ENCODE measurements around the gene APCDD1. TPM values are rescaled to one million over a fixed set of nuclear protein-coding genes. Genes with fewer than 3 reads are reported as not detected.
"Not testable (repeated sequence)": the region's sequence is repeated elsewhere in the genome, so short reads cannot be mapped to it uniquely, and the experiment has no call there.

Gene APCDD1
- total RNA-seq, 1 donor from 2014 or later: not detected

DNA sequence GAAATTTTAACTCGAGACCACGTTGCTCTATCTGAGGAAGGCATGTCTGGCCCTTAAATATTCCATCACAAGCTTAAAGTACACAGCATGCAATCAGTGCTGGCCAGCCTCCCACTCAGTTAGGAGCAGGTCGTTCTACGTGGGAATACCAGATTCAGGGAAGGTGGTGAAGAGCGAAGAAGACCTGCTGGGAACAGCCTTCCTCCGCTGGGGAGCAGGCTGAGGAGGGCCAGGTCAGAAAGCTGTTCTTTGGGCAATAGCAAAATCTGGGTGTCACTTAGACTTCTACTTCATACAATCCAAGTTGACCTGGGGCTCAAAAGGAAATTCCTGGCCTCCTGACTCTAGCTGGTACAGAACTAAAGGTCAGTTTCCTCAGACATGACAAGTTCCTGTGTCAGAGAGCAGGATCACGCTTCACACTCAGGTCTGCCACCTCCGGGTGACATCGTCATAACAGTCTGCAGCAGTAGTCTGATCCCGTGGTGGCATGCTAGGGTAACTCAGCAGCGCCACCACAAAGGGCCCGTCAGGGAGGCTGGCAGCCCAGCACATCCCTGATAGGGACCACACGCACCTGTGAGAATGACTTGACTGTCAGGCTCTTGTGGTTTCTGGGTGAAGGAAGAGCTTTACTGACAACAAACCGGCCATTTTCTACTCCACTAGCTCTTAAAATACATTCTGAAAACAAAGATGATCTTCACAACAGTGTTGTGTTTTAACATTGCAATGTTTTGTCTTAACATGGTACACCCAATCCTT is 36.1 kb downstream of the APCDD1 start:
- DNase-seq (ENCODE audit: low read depth in 2 of 2): peak; percentile 10

DNA sequence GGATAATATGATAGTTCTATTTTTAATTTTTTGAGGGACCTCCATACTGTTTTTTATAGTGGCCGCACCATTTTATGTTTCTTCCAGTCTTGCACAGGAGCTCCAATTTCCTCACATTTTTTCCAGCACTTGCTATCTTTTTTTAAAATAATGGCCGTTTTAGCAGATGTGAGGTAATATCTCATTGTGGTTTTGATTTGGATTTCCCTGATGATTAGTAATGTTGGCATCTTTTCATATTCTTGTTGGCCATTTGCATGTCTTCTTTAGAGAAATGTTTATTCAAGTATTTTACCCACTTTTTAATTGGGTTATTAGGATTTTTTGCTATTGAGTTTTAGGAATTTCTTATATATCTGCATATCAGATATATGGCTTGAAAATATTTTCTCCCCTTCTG is 41.5 kb downstream of the APCDD1 start:
- no peak for DNase-seq (ENCODE audit: low read depth in 2 of 2)

DNA sequence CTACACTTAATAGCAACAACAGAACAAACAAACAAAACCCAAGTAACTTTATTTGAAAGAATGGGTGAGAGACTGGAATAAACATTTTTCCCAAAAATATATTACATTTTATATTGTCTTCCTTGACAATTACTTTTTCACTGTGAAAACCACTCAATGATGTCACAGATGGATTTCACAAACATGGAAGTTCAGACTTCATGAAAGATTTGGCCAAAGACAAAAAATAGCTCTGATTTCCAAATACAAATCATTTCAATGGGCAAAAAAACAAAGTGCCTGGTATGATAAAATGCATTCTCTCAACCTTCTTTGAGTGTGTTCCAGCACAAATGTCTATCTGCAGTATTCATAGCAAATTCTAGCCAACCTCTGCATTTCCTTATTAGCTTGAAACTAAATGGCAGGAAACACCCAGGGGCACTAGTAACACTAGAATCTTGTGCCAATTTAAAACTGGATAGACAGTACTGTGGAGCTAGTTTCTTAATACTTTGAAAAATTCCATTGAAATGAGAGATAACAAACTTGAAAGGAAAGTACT is 42.8 kb downstream of the APCDD1 start:
- DNase-seq (ENCODE audit: low read depth in 2 of 2): peak in 1 of 2 donors; percentile 5

DNA sequence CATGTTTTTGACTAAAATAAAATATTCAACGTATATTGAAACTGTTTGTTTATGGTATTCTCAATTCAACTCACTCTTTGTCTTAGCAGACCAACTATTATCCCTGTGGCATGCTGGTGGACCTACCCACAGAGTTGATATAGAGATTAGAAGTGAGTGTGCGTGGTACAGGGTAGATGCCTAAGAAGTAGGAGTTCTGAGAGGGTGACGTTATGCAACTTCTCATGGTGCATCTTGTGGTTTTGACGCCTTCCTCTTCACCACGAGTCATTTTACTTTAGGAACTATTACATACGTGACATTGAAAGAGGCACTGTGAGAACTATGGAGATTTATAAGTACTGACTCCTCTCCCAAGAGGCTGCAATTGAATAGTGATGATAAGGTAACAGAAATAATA is 44.8 kb downstream of the APCDD1 start:
- DNase-seq (ENCODE audit: low read depth in 2 of 2): no peak

DNA sequence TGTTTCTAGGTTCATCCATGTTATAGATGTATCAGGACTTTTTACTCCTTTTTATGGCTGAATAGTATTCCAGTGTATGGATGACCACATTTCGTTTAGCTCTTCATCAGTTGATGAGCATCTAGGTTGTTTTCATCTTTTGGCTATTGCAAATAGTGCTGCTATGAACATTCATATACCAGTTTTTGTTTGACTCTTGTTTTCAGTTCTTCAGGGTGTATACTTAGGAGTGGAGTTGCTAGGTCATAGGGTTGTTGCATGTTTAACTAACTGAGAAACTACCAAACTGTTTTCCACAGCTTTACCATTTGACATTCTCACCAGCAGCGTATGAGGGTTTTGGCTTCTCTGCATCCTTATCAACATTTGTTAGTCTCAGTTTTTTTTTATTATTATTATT is 45.6 kb downstream of the APCDD1 start:
- no peak for DNase-seq (ENCODE audit: low read depth in 2 of 2)

DNA sequence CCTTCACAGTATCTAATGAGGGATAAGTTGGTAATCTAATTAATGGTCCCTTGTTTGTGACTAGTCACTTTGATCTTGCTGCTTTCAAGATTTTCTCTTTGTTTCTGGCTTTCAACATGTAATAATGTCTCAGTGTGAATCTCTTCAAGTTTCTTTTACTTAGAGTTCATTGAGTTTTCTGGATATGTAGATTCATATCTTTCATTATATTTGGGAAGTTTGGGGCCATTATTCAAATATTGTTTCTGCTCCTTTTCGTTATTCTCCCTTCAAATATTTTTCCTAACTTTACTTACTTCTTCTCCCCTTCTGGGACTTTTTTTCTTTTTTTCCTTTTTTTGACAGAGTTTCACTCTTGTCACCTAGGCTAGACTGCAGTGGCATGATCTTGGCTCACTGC is 50.3 kb downstream of the APCDD1 start:
- DNase-seq (ENCODE audit: low read depth in 2 of 2): no peak

DNA sequence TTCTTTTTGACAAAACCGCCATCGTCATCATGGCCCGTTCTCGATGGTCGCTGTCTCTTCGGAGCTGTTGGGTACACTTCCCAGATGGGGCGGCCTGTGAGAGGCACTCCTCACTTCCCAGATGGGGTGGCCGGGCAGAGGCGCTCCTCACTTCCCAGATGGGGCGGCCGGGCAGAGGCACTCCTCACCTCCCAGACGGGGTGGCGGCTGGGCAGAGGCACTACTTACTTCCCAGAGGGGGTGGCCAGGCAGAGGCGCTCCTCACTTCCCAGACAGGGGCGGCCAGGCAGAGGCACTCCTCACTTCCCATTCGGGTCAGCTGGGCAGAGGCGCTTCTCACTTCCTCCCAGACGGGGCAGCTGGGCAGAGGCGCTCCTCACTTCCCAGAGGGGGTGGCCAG is 51.5 kb downstream of the APCDD1 start:
- not testable (repeated sequence) for DNase-seq (ENCODE audit: low read depth in 2 of 2)

DNA sequence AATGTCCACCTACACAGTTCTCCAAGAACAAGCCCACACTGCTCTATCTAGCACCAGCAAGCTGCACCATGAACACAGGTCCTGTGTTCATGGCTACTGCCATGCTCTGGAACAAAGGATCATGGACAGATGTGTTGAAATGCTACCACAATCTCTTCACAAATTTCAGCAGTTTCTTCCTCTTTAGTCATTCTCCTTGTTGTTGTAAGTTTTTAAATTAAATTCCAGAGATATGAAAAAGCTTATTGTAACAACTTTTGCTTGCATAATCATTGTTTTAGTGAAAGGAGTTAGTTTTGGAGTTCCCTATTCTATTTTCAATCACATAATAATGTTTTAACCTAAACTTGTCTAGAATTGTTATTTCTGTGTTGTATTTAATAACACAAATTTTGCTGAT is 54.2 kb downstream of the APCDD1 start:
- no peak for DNase-seq (ENCODE audit: low read depth in 2 of 2)

DNA sequence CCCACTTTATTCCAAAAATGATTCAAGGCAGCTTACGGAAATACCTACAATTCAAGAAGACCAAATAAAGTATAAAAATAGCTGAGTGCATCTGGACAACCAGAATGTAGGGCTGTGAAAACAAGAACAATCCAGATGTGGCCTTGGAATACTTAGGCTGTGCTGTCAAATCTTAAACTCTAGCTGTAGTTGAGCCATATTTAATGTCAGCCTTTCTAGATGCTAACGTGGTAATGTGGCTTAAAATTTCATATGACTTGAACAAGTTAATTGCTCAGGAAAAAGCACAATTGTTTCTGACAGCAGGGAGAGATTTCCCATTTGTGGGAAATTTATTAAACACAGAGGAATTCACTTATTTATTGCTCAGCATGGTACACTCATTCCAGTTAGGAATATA is 56.8 kb downstream of the APCDD1 start:
- DNase-seq (ENCODE audit: low read depth in 2 of 2): no peak

DNA sequence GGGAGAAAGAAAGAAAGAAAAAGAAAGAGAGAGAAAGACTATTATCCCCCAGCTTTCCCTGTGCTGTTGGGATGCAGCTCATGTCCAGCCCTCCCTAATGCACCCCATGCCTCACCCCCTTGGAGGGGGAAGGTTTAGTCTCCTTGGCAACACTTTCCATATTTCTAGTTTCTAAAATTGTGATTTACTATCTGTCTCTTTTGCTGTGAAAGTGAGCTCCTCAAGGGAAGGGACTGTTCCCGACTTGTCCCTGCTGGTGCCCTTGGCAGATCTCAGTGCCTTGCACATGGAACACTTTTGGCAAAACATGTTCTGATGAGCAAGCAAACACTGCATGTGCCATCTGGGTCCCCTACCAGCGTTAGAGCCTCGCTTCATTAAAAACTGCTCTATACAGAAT is 59.6 kb downstream of the APCDD1 start:
- DNase-seq (ENCODE audit: low read depth in 2 of 2): no peak

DNA sequence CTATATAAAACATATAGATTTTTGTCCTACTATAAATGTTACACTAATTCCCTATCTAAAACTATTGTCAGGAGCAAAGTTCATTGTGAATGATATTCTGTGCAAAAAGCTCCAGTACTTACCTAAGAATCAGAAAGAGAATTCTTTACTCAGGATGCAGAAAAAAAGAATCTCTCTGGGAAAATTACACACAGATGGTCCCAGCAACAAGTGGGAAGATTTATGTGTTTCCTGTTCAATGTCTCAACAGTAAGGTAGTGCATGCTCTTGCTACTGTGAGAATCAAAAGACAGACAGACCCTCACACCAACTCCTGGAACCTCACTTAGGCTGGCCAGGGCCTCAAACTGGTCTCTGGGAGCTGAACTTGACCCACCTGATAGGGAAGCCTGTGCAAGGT is 60.2 kb downstream of the APCDD1 start:
- DNase-seq (ENCODE audit: low read depth in 2 of 2): no peak

DNA sequence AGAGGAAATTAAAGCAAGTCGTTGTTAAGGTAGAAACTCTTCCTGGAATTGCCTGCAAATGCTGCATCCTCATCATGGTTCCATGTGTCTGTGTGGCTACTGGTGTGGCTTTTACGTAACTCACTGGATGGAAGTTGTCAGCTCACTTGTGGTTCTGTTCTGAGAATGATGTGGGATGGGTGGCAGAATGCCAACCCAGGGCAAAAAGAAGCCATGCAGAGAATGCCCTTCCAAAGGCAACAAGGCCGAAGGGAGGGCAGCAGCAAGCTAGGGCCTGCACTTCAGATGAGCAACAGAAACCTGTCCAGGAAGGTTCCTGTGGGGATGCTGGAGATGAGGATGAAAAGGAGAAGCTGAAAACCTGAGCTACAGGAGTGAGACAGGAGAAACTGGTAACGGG is 61.0 kb downstream of the APCDD1 start:
- DNase-seq (ENCODE audit: low read depth in 2 of 2): no peak

DNA sequence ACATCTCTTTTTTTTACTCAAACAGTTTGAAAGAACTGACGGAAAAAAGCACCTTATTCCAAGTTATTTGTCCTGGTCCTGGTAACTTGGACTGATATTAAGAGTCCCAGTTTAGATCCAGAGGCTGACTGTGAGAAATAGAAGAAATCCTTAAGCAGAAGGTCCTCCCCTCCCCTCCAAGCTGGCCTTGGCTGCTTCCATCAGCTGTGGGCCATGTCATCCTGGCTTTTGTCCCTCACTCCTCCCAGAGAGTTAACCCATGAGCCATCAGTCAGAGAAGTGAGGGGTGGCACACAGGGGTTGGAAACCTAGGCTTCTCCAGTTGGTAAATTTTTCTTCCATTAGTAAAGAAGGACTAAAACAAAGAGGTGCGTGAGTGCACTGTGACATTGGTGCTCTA is 61.6 kb downstream of the APCDD1 start:
- no peak for DNase-seq (ENCODE audit: low read depth in 2 of 2)

DNA sequence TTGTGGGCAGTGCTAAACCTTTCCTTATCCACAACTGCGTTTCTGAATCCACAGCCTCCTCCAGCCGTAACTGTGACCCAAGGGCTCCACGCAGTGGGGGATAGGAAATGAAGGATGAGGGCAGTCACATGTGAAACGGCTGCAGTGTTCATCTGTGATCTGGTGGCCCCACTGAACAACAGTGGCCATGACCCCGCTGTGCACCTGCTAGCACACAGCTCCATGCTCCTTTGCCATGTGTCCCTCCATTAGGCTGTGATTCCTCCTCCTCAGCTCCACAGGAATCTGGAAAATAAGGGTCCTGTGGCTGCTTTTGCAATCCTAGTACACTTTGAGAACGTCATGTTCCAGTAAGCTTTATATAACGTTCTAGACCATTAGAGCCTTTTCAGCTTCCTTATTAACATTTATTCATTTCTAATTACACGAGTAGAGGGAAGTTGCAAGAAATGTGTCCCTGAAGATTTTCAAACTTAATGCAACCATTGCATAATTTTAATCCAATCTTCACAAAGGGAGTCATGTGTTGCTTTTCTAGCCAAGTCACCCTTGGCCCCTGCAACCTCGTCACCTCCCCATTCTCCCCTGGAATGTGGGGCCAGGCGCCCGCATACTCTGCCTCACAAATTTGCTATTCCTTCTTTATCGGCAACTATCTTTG is 64.3 kb downstream of the APCDD1 start:
- peak in 1 of 2 donors; percentile 33 for DNase-seq (ENCODE audit: low read depth in 2 of 2)

DNA sequence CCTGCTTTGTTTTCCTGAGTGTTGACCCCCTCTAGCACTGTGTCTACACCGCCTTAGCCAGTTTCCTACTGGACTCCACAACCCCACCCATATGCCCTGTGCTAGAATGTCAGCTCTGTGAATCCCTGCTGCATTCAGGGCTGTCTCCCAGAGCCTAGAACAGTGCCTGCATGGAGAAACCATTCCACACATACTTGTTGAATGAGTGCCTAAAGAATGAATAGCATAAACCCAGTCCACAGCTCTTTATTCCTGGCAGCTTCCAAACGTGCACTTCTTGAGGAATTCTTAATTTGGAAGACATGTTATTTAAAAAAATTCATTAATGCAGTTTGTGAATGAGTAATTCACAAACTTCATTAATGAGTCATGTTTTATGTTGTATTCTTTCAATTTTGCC is 64.9 kb downstream of the APCDD1 start:
- DNase-seq (ENCODE audit: low read depth in 2 of 2): no peak

DNA sequence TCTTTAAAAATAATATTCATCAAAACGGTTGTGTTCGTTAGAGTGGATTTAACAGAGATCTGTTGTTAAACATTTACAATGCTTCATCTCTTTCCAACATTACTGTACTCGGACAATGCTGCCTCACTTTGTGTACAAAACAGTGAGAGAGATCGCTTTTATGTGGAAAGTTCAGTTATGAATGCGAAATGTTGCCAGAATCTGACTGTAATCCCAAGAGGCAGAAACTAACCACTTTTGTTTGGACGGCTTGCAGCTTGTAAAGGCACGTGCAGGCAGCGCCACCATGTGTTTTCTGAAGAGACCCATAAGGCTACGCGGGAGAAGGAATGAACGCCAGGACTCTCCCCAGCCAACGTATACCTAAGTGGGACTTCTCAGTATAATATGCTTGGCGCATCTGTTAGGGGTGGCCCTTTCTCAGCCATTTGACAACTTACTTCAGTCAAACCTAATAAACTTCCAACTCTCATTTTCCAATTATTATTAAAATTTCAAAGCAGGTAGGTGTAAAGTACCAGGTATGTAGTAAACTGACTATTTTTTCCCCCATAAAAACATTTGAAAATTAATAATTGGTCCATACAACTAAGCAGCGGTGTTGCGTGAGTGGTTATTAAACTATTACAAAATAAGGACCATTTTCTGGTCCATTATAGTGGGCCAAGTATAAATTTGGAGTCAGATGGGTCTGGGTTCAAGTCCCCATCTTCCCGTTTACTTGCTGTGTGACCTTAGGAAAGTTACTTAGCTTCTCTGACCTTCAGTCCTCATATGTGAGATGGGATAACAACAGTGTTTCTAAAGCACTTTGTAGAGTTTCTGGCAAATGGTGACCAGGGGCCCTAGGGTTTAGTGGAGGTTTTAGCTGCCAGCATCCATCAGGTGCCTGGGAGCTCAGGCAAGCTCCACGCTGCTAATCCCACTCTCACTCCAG is 65.8 kb downstream of the APCDD1 start:
- peak; percentile 90 to 91 for DNase-seq (ENCODE audit: low read depth in 2 of 2)

DNA sequence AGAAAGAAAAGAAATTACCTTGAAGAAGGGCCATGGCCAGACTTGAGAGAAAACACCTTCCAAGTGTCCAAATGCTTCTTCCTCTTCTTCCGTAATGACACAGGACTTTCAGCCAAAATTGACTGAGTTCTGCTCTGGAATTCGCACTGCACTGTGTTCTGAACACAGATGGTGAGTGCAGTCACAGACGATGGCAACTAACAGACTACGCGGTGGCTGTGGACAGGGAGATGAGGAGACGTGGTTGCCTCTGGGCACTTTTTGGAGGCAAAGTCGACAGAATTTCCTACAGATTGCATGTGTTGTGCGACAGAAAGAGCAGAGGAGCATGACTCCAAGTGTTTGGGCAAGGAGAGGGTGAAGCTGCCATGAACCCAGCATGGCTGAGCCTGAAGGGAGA is 67.1 kb downstream of the APCDD1 start:
- no peak for DNase-seq (ENCODE audit: low read depth in 2 of 2)

DNA sequence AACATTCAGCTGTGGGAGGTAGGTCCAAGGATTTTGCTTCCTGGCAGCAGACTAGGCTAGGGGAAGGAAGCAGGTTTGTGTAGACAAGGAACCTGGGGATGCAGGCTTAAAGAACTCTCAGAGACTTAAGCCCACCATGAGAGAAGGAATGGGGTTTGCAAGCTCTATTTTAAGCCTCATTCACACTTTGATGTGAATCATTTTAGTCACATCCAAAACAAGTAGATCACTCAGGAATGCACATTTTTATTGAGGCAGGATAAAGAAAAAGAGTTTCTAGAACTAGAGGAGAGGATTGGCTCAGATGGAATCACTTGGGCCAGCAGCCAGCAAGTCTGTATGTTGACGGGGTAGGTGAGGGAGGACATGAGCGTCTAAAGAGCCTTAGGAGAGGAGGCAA is 68.1 kb downstream of the APCDD1 start:
- no peak for DNase-seq (ENCODE audit: low read depth in 2 of 2)

DNA sequence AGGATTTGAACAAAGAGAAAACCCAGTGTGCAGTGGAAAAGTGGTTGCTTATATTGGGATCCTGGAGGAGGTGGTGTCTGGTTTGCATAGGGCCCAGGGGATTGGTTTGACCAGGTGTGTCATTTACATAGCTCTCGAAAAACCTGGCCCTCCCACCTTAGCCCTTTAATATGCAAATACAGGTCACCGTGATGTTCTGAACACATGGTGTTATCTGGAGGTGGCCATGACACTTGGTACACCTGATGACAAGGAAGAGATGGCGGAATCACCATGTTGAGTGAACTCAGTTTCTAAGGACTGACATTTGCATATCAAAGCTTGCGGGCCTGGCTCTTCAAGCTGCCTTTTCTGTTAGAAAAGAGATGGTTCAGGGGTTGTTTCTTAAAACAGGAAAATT is 69.1 kb downstream of the APCDD1 start:
- DNase-seq (ENCODE audit: low read depth in 2 of 2): no peak

DNA sequence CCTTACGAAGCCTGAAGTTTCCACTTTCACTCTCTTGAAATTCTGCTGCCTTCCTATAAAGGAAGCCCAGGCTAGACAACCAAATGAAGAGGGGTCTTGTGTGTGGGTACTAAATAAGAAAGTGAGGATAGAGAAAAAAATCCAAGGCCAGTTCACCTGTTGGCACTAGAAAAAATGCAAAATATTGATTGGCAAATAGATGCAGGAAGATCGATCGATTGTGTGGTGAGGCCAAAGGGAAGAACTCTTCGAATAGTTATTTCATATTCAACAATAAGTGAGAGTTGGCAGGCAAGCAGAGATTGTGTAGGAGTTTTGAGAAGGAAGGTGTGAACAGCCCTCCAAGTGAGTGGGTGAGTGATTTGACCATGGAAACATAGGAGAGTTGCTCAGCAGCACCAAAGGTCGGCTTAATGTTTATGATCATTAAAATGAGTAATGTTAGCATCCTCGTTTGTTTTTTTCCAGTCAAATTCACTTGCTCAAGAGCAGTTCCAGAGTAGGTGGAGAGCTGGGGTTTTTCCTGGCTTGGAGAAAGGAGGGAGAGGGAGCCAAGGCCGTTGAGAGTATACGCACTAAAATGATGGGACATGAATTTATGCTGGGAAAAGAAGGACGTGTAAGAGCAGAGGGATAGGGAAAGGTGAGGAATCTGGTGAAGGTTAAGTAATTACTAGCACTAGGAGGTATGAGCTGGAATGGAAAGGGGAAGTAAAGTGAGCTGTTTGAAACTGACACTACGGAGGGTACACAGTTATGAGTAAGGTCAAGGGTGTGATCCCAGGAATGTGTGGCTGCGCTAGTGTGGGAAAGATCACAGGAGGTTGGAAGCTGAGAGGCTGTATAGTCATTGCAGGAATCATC is 70.3 kb downstream of the APCDD1 start:
- no peak for DNase-seq (ENCODE audit: low read depth in 2 of 2)

DNA sequence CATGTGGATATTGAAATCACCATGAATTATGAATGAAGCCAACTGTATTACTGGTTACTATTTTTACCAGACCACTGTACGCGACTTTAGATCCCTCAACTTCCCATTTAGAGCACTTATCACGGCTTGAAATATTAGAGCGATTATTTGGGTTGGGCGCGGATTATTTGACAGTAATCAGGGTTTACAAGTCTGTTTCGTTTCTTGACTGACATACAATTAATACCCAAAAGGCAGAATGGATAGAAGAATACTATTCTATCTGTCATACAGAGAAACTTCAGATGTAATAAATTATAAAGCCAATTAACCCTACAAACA is 70.9 kb downstream of the APCDD1 start:
- no peak for DNase-seq (ENCODE audit: low read depth in 2 of 2)

Data from dermis microvascular lymphatic vessel endothelial cell (primary cell).